GM12801 (cell line): Measurements from ENCODE around the gene ADGRG4.

Source experiments
- TF ChIP-seq, protein P1 (sequence below): IDR thresholded peaks from one replicate; pipeline ENCODE4 v1.5.1; 2011; ENCODE audit warnings: control low read depth; ENCODE audit not compliant: insufficient read length; ENCODE audit errors: extremely low read depth

ADGRG4 gene

DNA sequence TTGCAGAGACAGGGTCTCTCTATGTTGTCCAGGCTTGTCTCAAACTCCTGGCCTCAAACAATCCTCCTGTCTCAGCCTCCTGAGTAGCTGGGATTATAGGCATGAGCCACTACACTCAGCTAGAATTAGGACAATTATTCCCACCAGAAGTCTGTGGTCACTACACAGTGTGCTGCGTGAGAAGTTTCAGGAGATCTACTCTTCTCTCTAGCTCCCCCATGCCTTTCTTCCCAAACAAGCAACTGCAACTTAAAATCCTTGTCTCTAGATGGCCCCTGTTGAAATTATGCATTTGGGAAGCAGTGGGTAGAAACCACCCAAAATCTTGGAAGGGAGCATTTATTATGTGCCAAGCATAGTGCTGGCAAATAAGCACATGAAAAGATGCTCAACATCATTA is 28.4 kb upstream of the ADGRG4 start:
- TF ChIP-seq, protein P1, sequence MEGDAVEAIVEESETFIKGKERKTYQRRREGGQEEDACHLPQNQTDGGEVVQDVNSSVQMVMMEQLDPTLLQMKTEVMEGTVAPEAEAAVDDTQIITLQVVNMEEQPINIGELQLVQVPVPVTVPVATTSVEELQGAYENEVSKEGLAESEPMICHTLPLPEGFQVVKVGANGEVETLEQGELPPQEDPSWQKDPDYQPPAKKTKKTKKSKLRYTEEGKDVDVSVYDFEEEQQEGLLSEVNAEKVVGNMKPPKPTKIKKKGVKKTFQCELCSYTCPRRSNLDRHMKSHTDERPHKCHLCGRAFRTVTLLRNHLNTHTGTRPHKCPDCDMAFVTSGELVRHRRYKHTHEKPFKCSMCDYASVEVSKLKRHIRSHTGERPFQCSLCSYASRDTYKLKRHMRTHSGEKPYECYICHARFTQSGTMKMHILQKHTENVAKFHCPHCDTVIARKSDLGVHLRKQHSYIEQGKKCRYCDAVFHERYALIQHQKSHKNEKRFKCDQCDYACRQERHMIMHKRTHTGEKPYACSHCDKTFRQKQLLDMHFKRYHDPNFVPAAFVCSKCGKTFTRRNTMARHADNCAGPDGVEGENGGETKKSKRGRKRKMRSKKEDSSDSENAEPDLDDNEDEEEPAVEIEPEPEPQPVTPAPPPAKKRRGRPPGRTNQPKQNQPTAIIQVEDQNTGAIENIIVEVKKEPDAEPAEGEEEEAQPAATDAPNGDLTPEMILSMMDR = no peak

DNA sequence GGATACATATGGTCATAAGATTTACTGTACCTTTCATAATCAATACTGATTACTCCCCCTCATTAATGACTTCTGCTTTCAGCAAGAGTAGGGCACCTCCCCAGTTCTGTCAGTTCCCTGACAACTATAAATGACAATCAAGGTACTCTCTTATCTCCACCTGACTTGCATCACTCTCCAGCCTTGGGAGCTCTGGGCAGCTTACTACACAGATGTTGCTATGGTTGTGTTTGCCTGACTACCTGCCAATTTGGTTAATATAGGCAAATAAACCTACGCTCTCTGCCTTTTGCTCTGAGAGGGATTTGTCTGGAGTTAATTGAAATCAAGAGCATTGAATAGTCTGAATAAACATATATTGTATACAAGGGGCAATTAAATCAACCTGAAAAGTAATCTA is 26.8 kb upstream of the ADGRG4 start:
- TF ChIP-seq, protein P1 = no peak

DNA sequence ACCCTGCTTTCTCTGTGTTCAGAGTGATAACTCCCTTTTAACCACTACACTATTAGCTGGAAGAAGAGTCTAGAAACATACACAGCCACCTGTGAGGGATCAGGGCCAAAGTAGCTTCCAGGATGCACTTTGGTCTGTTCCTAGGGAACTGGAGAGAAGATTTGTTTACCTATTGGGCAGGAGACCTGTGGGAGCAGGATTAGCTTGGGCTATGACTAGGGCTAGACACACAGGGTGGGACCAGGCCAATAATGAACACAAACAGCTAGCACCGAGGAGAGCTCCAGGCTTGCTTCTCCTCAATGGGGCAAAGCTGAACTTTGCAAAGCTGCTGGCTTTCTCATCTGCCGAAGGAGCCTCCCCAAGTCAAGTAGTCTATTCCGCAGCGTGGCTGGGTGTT is 25.2 kb upstream of the ADGRG4 start:
- TF ChIP-seq, protein P1 = no peak

DNA sequence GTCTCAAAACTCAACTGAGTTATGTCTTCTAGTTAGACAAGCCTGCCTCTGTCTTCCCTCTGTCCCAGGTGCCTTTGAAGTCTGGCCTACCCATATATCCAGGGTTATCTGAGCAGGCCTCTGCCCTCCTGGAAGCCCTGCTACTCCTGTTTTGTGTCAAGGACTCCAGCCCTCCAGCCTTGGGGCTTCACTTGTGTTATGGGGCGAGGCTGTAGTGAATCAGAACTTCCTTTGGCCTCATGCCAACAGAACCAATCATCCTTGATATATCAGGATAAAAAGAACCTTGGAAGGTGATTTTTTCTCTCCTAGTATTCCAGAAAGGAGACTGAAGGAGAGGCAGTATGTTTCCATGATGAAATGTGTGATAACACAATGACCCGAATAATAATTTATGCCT is 8.9 kb upstream of the ADGRG4 start:
- TF ChIP-seq, protein P1 = no peak

DNA sequence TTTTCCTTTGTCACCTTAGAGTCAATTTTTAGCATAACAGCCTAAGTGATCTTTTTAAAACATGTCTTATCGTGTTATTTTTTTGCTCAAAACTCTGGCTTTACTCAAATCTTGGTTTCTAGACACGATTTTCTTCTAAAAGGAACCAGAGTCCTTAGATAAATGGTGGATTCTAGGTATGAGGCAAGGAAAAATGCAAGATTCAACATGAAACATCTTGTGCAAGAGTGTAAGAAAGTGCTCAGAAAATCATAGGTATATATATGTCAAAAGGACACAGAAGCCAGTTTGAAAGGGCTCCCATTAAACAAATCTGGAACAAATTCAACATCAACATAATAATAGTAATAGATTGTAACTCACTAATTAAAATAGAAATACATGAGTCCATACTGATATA is 8.1 kb upstream of the ADGRG4 start:
- TF ChIP-seq, protein P1 = no peak

DNA sequence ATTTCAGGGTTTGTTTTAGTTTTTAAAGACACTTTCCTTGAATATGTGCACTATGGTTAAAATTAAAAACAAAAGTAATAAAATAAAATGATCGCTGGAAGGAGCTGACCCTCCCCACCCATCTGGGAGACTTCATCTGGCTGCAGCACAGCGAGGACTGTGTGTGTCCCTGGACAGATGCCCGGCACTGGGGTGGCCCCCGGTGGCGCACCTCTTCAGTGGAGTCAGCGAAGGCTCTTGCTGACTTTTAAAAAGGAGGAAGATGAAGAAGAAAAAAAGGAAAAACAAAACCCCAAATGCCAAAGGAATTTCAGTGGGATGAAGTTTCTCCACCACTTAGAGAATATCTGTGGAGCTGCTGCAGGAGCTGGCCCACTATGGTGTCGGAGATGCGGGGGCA is 5.4 kb upstream of the ADGRG4 start:
- TF ChIP-seq, protein P1 = no peak

DNA sequence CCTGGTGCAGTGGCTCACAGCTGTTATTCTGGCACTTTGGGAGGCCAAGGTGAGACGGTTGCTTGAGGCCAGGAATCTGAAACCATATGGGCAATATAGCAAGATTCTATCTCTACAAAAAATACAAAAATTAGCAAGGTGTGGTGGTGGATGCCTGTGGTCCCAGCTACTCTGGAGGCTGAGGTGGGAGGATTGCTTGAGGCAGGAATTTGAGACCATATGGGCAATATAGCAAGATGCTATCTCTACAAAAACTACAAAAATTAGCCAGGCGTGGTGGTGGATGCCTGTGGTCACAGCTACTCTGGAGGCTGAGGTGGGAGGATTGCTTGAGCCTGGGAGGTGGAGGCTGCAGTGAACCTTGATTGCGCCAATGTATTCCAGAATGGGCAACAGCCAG is 2.3 kb downstream of the ADGRG4 start:
- TF ChIP-seq, protein P1 = no peak

DNA sequence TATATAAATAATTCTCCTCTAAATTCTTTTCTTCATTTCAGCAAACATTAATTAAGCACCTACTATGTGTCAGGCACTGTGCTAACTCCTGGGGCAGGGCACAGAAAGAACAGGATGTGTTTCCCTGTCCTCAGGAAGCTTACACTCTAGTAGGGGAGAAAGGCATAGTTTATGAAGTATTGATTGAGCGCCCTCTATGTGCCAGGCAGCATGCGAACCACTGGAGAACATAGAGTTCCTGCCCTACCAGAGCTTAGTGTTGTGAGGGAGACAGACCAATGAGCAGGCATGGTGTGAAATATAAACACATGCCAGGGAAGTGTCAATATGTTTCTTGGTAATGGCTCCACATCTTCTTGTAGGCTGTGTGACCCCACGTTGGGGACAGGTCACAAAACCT is 3.7 kb downstream of the ADGRG4 start:
- TF ChIP-seq, protein P1 = no peak
